ENCODE measurements around the gene SCYGR3.

GRCh38 chr2:227610123-227610522 is 4.5 kb downstream of the SCYGR3 start:
- no peak for TF ChIP-seq POLR2A (IDR thresholded peaks at IDR 0.05)
- no peak for TF ChIP-seq CTCF (IDR thresholded peaks at IDR 0.05)

All from transverse colon (tissue), 3 donors.